ENCODE measurements around the gene AMELX. TPM values are rescaled to one million over a fixed set of nuclear protein-coding genes. Genes with fewer than 3 reads are reported as not detected.

The AMELX gene
- total RNA-seq, 2 experiments from 2014 or later = not detected

- no peak overlapping the region for H3K4me2 ChIP-seq (ENCODE audit: low read length)
- DNase-seq (ENCODE audit: low spot score) = no peak
- H3K9me3 ChIP-seq (ENCODE audit: low read length) = no peaks in the 10 kb centered on the region
- no peak for TF ChIP-seq CTCF (conservative IDR thresholded peaks at IDR 0.05; ENCODE audit: low read length)
- no peak for TF ChIP-seq EZH2phosphoT487 (IDR thresholded peaks at IDR 0.05; ENCODE audit: borderline replicate concordance, low read depth, low read length)
- H3K79me2 ChIP-seq (ENCODE audit: insufficient read depth, low read depth, low read length) = no peaks in the 10 kb centered on the region
- CTCF ChIA-PET (ENCODE audit: unreplicated experiment) = no interaction called here
- H3K4me1 ChIP-seq (ENCODE audit: insufficient read depth, low read length, poor library complexity, severe bottlenecking) = no peaks in the 10 kb centered on the region
- intact Hi-C loops (cut with micrococcal nuclease; ENCODE audit: unreplicated experiment) = no loop called here
- no peaks in the 10 kb centered on the region for H3K9me2 ChIP-seq (ENCODE audit: insufficient read depth, low read length)
- H2AFZ ChIP-seq (ENCODE audit: low read length) = no peak overlapping the region
- H4K20me1 ChIP-seq (ENCODE audit: insufficient read depth, low read length) = no peaks in the 10 kb centered on the region
- H3K27ac ChIP-seq (ENCODE audit: low read depth, low read length, poor library complexity, severe bottlenecking) = no peak overlapping the region
- BruUV-seq (replicated peaks) = no TSS peak
- POLR2A ChIA-PET = no interaction called here
- H3K4me3 ChIP-seq (ENCODE audit: low read depth, low read length, poor library complexity, severe bottlenecking) = no peak overlapping the region
- H3K36me3 ChIP-seq (ENCODE audit: insufficient read depth, low read length) = no peaks in the 10 kb centered on the region
These were observed 26.6 kb upstream of the AMELX start for GRCh38 chrX:11266573-11267003.

GRCh38 chrX:11267425-11267824, 25.8 kb upstream of the AMELX start:
- intact Hi-C loops (cut with micrococcal nuclease; ENCODE audit: unreplicated experiment) = no loop called here
- BruUV-seq (replicated peaks) = no TSS peak
- Histone ChIP-seq H3K79me2 (ENCODE audit: insufficient read depth, low read depth, low read length) (no peaks in the 10 kb centered on the region), H4K20me1 (ENCODE audit: insufficient read depth, low read length) (no peaks in the 10 kb centered on the region), H3K4me1 (ENCODE audit: insufficient read depth, low read length, poor library complexity, severe bottlenecking) (no peaks in the 10 kb centered on the region), H3K36me3 (ENCODE audit: insufficient read depth, low read length) (no peaks in the 10 kb centered on the region), H3K4me2 (ENCODE audit: low read length) (no peak overlapping the region), H3K4me3 (ENCODE audit: low read depth, low read length, poor library complexity, severe bottlenecking) (no peak overlapping the region), H2AFZ (ENCODE audit: low read length) (no peak overlapping the region), H3K27ac (ENCODE audit: low read depth, low read length, poor library complexity, severe bottlenecking) (no peak overlapping the region), H3K9me3 (ENCODE audit: low read length) (no peaks in the 10 kb centered on the region), H3K9me2 (ENCODE audit: insufficient read depth, low read length) (no peaks in the 10 kb centered on the region)
- no peak for TF ChIP-seq EZH2phosphoT487 (IDR thresholded peaks at IDR 0.05; ENCODE audit: borderline replicate concordance, low read depth, low read length)
- TF ChIP-seq CTCF (conservative IDR thresholded peaks at IDR 0.05; ENCODE audit: low read length) = no peak
- no peak for DNase-seq (ENCODE audit: low spot score)
- ChIA-PET POLR2A (no interaction called here), CTCF (ENCODE audit: unreplicated experiment) (no interaction called here)

- H3K27ac ChIP-seq (ENCODE audit: low read depth, low read length, poor library complexity, severe bottlenecking) = no peak overlapping the region
- intact Hi-C loops (cut with micrococcal nuclease; ENCODE audit: unreplicated experiment) = no loop called here
- DNase-seq (ENCODE audit: low spot score) = no peak
- no peaks in the 10 kb centered on the region for H3K4me1 ChIP-seq (ENCODE audit: insufficient read depth, low read length, poor library complexity, severe bottlenecking)
- H3K9me3 ChIP-seq (ENCODE audit: low read length) = no peaks in the 10 kb centered on the region
- TF ChIP-seq EZH2phosphoT487 (IDR thresholded peaks at IDR 0.05; ENCODE audit: borderline replicate concordance, low read depth, low read length) (no peak), CTCF (conservative IDR thresholded peaks at IDR 0.05; ENCODE audit: low read length) (no peak)
- no peak overlapping the region for H2AFZ ChIP-seq (ENCODE audit: low read length)
- H3K36me3 ChIP-seq (ENCODE audit: insufficient read depth, low read length) = no peaks in the 10 kb centered on the region
- no peaks in the 10 kb centered on the region for H3K9me2 ChIP-seq (ENCODE audit: insufficient read depth, low read length)
- ChIA-PET POLR2A (no interaction called here), CTCF (ENCODE audit: unreplicated experiment) (no interaction called here)
- H3K79me2 ChIP-seq (ENCODE audit: insufficient read depth, low read depth, low read length) = no peaks in the 10 kb centered on the region
- no peak overlapping the region for H3K4me2 ChIP-seq (ENCODE audit: low read length)
- no TSS peak for BruUV-seq (replicated peaks)
- H4K20me1 ChIP-seq (ENCODE audit: insufficient read depth, low read length) = no peaks in the 10 kb centered on the region
- H3K4me3 ChIP-seq (ENCODE audit: low read depth, low read length, poor library complexity, severe bottlenecking) = no peak overlapping the region
These were observed 24.2 kb upstream of the AMELX start for GRCh38 chrX:11269006-11269405.
